Breast epithelium (tissue), 4 donors: ENCODE results near the gene MAOA. TPM values are rescaled to one million over a fixed set of nuclear protein-coding genes. Genes with fewer than 3 reads are reported as not detected.

ENCODE experiments used
- DNase-seq, 2 donors: peaks; one replicate each; pipeline ENCODE4 v3.0.0-alpha.2; 2019; ENCODE audit warnings: low spot score in 2 of 2
- H3K27ac ChIP-seq, 2 donors: fragments of 200-600 bp; sonication (generic) in 1 of 2; one replicate each; pipeline ENCODE4 v1.5.1; 2016 to 2019; ENCODE audit warnings: mild to moderate bottlenecking in 1 of 2
- H3K27me3 ChIP-seq, 2 donors: fragments of 200-600 bp; sonication (generic) in 1 of 2; one replicate each; pipeline versions ENCODE4 v1.5.1 to v1.6.0; 2017 to 2019; ENCODE audit warnings: control low read depth in 1 of 2, mild to moderate bottlenecking in 1 of 2
- H3K36me3 ChIP-seq: fragments of 200-600 bp; one replicate; pipeline ENCODE4 v1.5.1; 2019
- H3K4me1 ChIP-seq, 2 donors: fragments of 200-600 bp; sonication (generic); one replicate each; pipeline ENCODE4 v1.5.1; 2016 to 2019; ENCODE audit warnings: control low read depth in 1 of 2
- H3K4me3 ChIP-seq, 3 donors: fragments of 200-600 bp; sonication (generic); 1 replicate in 2 of 3; 2 replicates in 1 of 3; pipeline ENCODE4 v1.5.1; 2016 to 2019; ENCODE audit warnings: mild to moderate bottlenecking in 3 of 3, moderate library complexity in 2 of 3
- H3K9me3 ChIP-seq, 2 donors: fragments of 200-600 bp; sonication (generic) in 1 of 2; one replicate each; pipeline ENCODE4 v1.5.1; 2016 to 2019; ENCODE audit warnings: control low read depth in 1 of 2
- CTCF ChIP-seq, 3 donors: fragments of 450-650 bp; IDR thresholded peaks; one replicate each; pipeline ENCODE4 v1.5.1; 2016 to 2017; ENCODE audit warnings: antibody characterized with exemption in 3 of 3, mild to moderate bottlenecking in 3 of 3, moderate library complexity in 3 of 3
- POLR2A ChIP-seq: fragments of 450-650 bp; IDR thresholded peaks from one replicate; pipeline ENCODE4 v1.6.1; 2016; ENCODE audit warnings: antibody characterized with exemption, mild to moderate bottlenecking, moderate library complexity
- POLR2AphosphoS5 ChIP-seq, 3 donors: sonication (generic); formaldehyde crosslinking; IDR thresholded peaks; one replicate each; pipeline ENCODE4 v1.6.1; 2017; ENCODE audit warnings: antibody characterized with exemption in 3 of 3
- intact Hi-C: fragments of 100-400 bp; cut with DNase I; formaldehyde crosslinking; loops from one replicate; pipeline ENCODE4 v1.15.1; 2023; ENCODE audit warnings: low total_unique reads
- total RNA-seq, 3 donors: library from RNA; depleted of rRNA; stranded (reverse); fragments of >200 nt; gene quantifications; one replicate each; pipeline ENCODE4 v1.1.0, GENCODE V29; 2016

The MAOA gene
- total RNA-seq, 3 donors from 2014 or later, result 124 to 558 (median 128) TPM

- H3K9me3 ChIP-seq, result no peaks in the 10 kb centered on the region
- no peak overlapping the region for H3K27ac ChIP-seq
- no peak for DNase-seq
- no peaks in the 10 kb centered on the region for H3K36me3 ChIP-seq
- no peak overlapping the region for H3K4me3 ChIP-seq
- H3K4me1 ChIP-seq, result no peaks in the 10 kb centered on the region
- no peak for TF ChIP-seq CTCF (IDR thresholded peaks at IDR 0.05)
- no peak for TF ChIP-seq POLR2A
- TF ChIP-seq POLR2AphosphoS5 (IDR thresholded peaks at IDR 0.05), result no peak
- intact Hi-C loops, result no loop called here
- peaks cover 0 to 54% of the 10 kb centered on the region in 2 donors for H3K27me3 ChIP-seq
Measured at GRCh38 chrX:43731086-43731485, 75.0 kb downstream of the MAOA start.

- H3K9me3 ChIP-seq, result no peaks in the 10 kb centered on the region
- no peaks in the 10 kb centered on the region for H3K36me3 ChIP-seq
- TF ChIP-seq POLR2A, result no peak
- peaks cover 0 to 43% of the 10 kb centered on the region in 2 donors for H3K27me3 ChIP-seq
- intact Hi-C loops, result no loop called here
- no peak overlapping the region for H3K4me3 ChIP-seq
- no peaks in the 10 kb centered on the region for H3K4me1 ChIP-seq
- H3K27ac ChIP-seq, result no peak overlapping the region
- DNase-seq, result no peak
Measured at GRCh38 chrX:43733699-43734098, 77.6 kb downstream of the MAOA start.

- Histone ChIP-seq H3K36me3 (no peaks in the 10 kb centered on the region), H3K4me1 (no peaks in the 10 kb centered on the region), H3K27ac (no peak overlapping the region), H3K9me3 (no peaks in the 10 kb centered on the region), H3K27me3 (peaks cover 0 to 37% of the 10 kb centered on the region in 2 donors), H3K4me3 (no peak overlapping the region)
- intact Hi-C loops, result no loop called here
- no peak for TF ChIP-seq CTCF (IDR thresholded peaks at IDR 0.05)
- TF ChIP-seq POLR2A, result no peak
- TF ChIP-seq POLR2AphosphoS5 (IDR thresholded peaks at IDR 0.05), result no peak
- DNase-seq, result no peak
Measured at GRCh38 chrX:43734444-43734843, 78.3 kb downstream of the MAOA start.

- Histone ChIP-seq H3K27me3 (peaks cover 0 to 35% of the 10 kb centered on the region in 2 donors), H3K9me3 (no peaks in the 10 kb centered on the region), H3K4me1 (no peaks in the 10 kb centered on the region), H3K27ac (no peak overlapping the region), H3K36me3 (no peaks in the 10 kb centered on the region), H3K4me3 (no peak overlapping the region)
- DNase-seq, result no peak
- intact Hi-C loops, result no loop called here
- TF ChIP-seq POLR2AphosphoS5 (IDR thresholded peaks at IDR 0.05) (no peak), CTCF (IDR thresholded peaks at IDR 0.05) (no peak), POLR2A (no peak)
Measured at GRCh38 chrX:43735534-43735933, 79.4 kb downstream of the MAOA start.

- Histone ChIP-seq H3K27ac (no peak overlapping the region), H3K9me3 (no peaks in the 10 kb centered on the region), H3K27me3 (peaks cover 0 to 35% of the 10 kb centered on the region in 2 donors), H3K36me3 (no peaks in the 10 kb centered on the region), H3K4me3 (no peak overlapping the region), H3K4me1 (no peaks in the 10 kb centered on the region)
- intact Hi-C loops, result no loop called here
- no peak for DNase-seq
- TF ChIP-seq CTCF (IDR thresholded peaks at IDR 0.05), result no peak
- TF ChIP-seq POLR2AphosphoS5 (IDR thresholded peaks at IDR 0.05), result no peak
- no peak for TF ChIP-seq POLR2A
Measured at GRCh38 chrX:43735957-43736356, 79.9 kb downstream of the MAOA start.
